ENCODE measurements around the gene SPECC1L. TPM values are rescaled to one million over a fixed set of nuclear protein-coding genes. Genes with fewer than 3 reads are reported as not detected.

Gene SPECC1L
- total RNA-seq, result 10 to 100 TPM; 28.8 to 52.6 (median 38.9) TPM
- polyA plus RNA-seq, result 10 to 100 TPM; 17.4 to 25.0 (median 22.7) TPM

GRCh38 chr22:24270556-24271385, at the start of gene SPECC1L:
Gene SPECC1L (plus strand): TSS chr22:24270831. CDS start chr22:24302232, 31,401 bp downstream.
- peak within 1 kb of the TSS; percentile 72 to 94 (median 88) for H3K4me3 ChIP-seq
- DNase-seq, result peak; percentile 98
- intact Hi-C loops (cut with DNase I), result no loop called here
- 0% methylated on average over 89 of the region's 89 CpGs for WGBS, 2 donors
- H3K9me3 ChIP-seq, result no peaks in the 10 kb centered on the region
- H3K36me3 ChIP-seq, result no peaks in the 10 kb centered on the region
- H3K4me1 ChIP-seq, result peaks cover 0 to 39% (median 33%) of the 10 kb centered on the region in 4 donors
- peak within 1 kb of the TSS; percentile 87 to 96 (median 94) for H3K27ac ChIP-seq
- TF ChIP-seq POLR2A (IDR thresholded peaks at IDR 0.05) (peak; percentile 82), POLR2AphosphoS5 (IDR thresholded peaks at IDR 0.05) (peak; percentile 91 to 98 (median 96)), EP300 (IDR thresholded peaks at IDR 0.05) (peak in 1 of 4 donors; percentile 15), CTCF (IDR thresholded peaks at IDR 0.05) (no peak)
- H3K27me3 ChIP-seq, result no peaks in the 10 kb centered on the region

DNA sequence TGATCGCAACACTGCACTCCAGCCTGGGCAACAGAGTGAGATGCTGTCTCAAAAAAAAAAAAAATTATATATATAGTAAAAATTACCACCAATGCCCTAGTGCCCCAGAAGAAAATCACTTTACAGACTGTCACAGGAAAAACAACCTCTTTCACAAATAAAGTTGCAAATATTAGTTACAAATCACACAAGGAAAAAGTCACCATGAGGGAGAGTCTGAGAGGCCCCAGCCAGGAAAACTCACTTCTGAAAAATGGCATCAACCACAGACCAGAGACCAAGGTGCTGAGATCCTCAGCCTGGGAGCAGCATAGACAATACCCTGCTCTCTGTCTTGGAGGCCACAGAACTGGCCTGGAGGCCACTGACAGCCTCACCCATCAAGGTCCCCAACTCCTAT, 46.2 kb upstream of the SPECC1L start:
- intact Hi-C loops (cut with DNase I), result no loop called here
- TF ChIP-seq POLR2A (IDR thresholded peaks at IDR 0.05) (no peak), POLR2AphosphoS5 (IDR thresholded peaks at IDR 0.05) (no peak), CTCF (IDR thresholded peaks at IDR 0.05) (no peak), EP300 (IDR thresholded peaks at IDR 0.05) (no peak)
- peaks cover 0 to 12% (median 2%) of the 10 kb centered on the region in 4 donors for H3K36me3 ChIP-seq
- no peaks in the 10 kb centered on the region for H3K4me1 ChIP-seq
- peaks cover 0 to 4% (median 0%) of the 10 kb centered on the region in 4 donors for H3K9me3 ChIP-seq
- no peak overlapping the region for H3K4me3 ChIP-seq
- no peak overlapping the region for H3K27ac ChIP-seq
- WGBS, 2 donors, result 93 to 100% methylated on average over 1 of the region's 1 CpG
- H3K27me3 ChIP-seq, result no peaks in the 10 kb centered on the region
- no peak for DNase-seq

DNA sequence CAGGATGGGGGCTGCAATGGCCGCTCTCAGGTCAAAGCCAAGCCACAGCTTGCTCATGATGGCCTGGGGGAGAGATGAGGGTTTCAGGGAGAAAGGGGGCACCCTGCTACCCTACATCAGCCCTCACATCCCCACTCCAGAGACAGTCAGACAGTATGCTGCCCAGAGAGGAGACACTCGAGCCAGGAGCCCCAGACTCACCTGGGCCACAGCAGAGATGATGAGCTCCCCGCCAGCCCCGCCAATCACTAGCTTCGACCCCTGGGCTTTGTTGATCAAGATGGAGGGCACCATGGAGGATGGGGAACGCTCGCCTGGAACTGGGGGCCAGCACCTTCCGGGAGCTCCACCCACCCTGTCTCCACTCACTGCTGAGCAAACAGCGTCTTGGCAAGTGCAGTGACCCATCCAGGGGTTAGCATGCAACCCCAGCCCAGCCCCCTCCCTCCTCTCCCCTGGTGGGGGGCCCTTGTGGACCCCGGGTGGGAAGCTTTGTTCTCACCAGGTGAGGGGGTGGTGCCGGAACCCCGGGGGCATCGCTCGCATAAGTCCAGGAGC, 45.5 kb upstream of the SPECC1L start:
- Histone ChIP-seq H3K27me3 (no peaks in the 10 kb centered on the region), H3K4me1 (no peaks in the 10 kb centered on the region), H3K9me3 (peaks cover 0 to 4% (median 0%) of the 10 kb centered on the region in 4 donors), H3K4me3 (no peak overlapping the region), H3K36me3 (peaks cover 0 to 8% (median 2%) of the 10 kb centered on the region in 4 donors), H3K27ac (no peak overlapping the region)
- 87% methylated on average over 14 of the region's 14 CpGs for WGBS, 2 donors
- TF ChIP-seq POLR2A (IDR thresholded peaks at IDR 0.05) (no peak), POLR2AphosphoS5 (IDR thresholded peaks at IDR 0.05) (no peak)
- intact Hi-C loops (cut with DNase I), result no loop called here
- no peak for DNase-seq

DNA sequence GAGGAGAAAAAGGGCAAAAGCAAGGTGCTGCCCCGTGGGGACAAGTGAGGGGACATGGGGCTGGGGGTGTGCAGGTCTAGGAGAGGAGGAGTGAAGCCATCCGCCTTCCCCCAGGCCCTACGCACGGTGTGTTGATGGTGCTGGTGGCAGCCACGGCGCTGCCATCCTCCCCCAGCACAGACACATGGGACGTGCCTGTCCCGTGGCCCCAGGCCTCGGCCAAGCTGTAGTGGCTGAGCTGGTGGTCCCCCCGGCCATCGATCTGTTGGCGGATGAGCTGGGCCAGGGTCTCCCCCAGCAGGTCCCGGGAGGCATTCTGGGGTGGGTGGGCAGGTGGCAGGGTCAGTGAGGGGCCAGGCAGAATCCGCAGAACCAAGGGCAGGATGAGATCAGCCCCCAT, 44.7 kb upstream of the SPECC1L start:
- Histone ChIP-seq H3K4me1 (no peaks in the 10 kb centered on the region), H3K9me3 (peaks cover 0 to 4% (median 0%) of the 10 kb centered on the region in 4 donors), H3K4me3 (no peak overlapping the region), H3K27me3 (no peaks in the 10 kb centered on the region), H3K27ac (no peak overlapping the region), H3K36me3 (peaks cover 0 to 4% (median 2%) of the 10 kb centered on the region in 4 donors)
- DNase-seq, result no peak
- intact Hi-C loops (cut with DNase I), result no loop called here
- TF ChIP-seq EP300 (IDR thresholded peaks at IDR 0.05) (no peak), CTCF (IDR thresholded peaks at IDR 0.05) (no peak), POLR2A (IDR thresholded peaks at IDR 0.05) (no peak)
- 96% methylated on average over 14 of the region's 14 CpGs for WGBS, 2 donors

DNA sequence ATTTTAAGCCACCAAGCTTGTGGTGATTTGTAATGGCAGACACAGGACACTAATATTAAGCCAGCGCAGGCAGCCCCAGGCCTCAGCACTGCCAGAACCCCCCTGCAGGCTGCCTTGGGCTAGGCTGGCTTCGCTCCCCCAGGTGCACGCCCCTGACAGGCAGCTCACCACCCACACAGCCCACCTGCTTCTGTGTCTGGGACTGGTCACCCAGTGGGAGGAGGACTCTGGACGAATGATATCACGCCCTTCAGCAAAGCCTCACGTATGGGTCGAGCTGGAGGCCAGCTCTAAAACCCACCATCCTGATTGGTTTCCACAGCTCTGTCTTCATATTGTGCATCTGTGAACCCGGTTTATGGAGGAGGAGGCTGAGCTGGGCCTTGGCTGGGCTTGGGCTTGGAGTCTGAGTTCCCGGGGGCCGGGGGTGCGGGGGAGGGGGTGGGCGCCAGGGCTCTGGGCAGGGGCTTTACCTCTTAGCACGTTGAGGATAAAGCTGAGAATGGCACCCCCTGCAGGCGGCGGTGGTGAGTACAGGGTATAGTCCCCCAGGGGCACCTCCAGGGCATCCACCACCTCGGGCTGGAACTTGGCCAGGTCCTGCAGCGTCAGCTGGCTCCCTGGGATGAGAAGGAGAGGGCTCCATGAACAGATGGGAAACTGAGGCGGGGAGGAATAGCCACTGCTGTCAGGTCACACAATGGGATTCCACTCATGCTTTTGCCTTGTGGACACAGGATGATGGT, 39.5 kb upstream of the SPECC1L start:
- intact Hi-C loops (cut with DNase I), result no loop called here
- TF ChIP-seq POLR2AphosphoS5 (IDR thresholded peaks at IDR 0.05), result no peak
- TF ChIP-seq POLR2A (IDR thresholded peaks at IDR 0.05), result no peak
- no peak for TF ChIP-seq EP300 (IDR thresholded peaks at IDR 0.05)
- TF ChIP-seq CTCF (IDR thresholded peaks at IDR 0.05), result no peak

More for the DNA sequence above, 39.5 kb upstream of the SPECC1L start:
- 44 to 55% methylated on average over 18 of the region's 18 CpGs for WGBS, 2 donors
- H3K27me3 ChIP-seq, result no peaks in the 10 kb centered on the region
- peak; percentile 65 for DNase-seq
- H3K36me3 ChIP-seq, result no peaks in the 10 kb centered on the region
- no peak overlapping the region for H3K4me3 ChIP-seq
- no peaks in the 10 kb centered on the region for H3K4me1 ChIP-seq
- H3K9me3 ChIP-seq, result no peaks in the 10 kb centered on the region
- H3K27ac ChIP-seq, result no peak overlapping the region
